ENCODE data around the gene TSPAN1. TPM values are rescaled to one million over a fixed set of nuclear protein-coding genes. Genes with fewer than 3 reads are reported as not detected.

The TSPAN1 gene
- polyA plus RNA-seq, 1 of the 3 experiments (the other 2 are of a cell fraction) = 12.2 TPM

GRCh38 chr1:46134660-46135331, 40.1 kb upstream of the TSPAN1 start:
- Histone ChIP-seq H3K9me3 (no peaks in the 10 kb centered on the region), H3K79me2 (ENCODE audit: insufficient read depth) (peaks cover 16% of the 10 kb centered on the region), H3K27ac (ENCODE audit: low read depth in 2 of 2, low read length in 1 of 2) (peak overlapping the region in 1 of 2 experiments; percentile 39; a peak in 2 of 4 replicates), H4K20me1 (ENCODE audit: insufficient read depth) (no peaks in the 10 kb centered on the region), H3K9ac (no peak overlapping the region), H3K4me3 (ENCODE audit: low read depth in 2 of 2, low read length in 1 of 2) (no peak overlapping the region), H2AFZ (ENCODE audit: low read depth) (no peak overlapping the region), H3K4me1 (ENCODE audit: control insufficient read depth in 1 of 2, insufficient read depth in 2 of 2, low read depth in 1 of 2, low read length in 1 of 2) (peaks cover 15 to 22% of the 10 kb centered on the region in 2 experiments; a peak in 2 of 4 replicates), H3K4me2 (no peak overlapping the region), H3K36me3 (replicated peaks in 1 of 2; ENCODE audit: control insufficient read depth in 1 of 2, insufficient read depth in 2 of 2, low read length in 1 of 2) (no peaks in the 10 kb centered on the region), H3F3A (replicated peaks; ENCODE audit: insufficient read depth) (peaks cover 16% of the 10 kb centered on the region), H3K9me2 (no peaks in the 10 kb centered on the region), H3K27me3 (ENCODE audit: insufficient read depth) (no peaks in the 10 kb centered on the region)
- ChIA-PET CTCF (interaction anchor here (1.5 to 1.7 kb wide), 2 partner anchors 15 to 44 kb away, joined by 3 read pairs; no protein-coding TSS in a partner anchor), POLR2A (no interaction called here)
- no peak for DNase-seq
- TF ChIP-seq SIN3A (IDR thresholded peaks at IDR 0.05; ENCODE audit: borderline replicate concordance, low read depth, low read length) (no peak), ZBTB33 (IDR thresholded peaks at IDR 0.05; ENCODE audit: borderline replicate concordance, low read depth) (no peak), PBX3 (IDR thresholded peaks at IDR 0.05) (no peak), USF1 (IDR thresholded peaks at IDR 0.05; ENCODE audit: borderline replicate concordance, low read depth) (no peak), ELF1 (IDR thresholded peaks at IDR 0.05) (no peak)
- WGBS (ENCODE audit: low lambda C conversion rate) = 62% methylated on average over 3 of the region's 3 CpGs

- Histone ChIP-seq H3K79me2 (ENCODE audit: insufficient read depth) (no peaks in the 10 kb centered on the region), H3K27ac (ENCODE audit: low read depth in 2 of 2, low read length in 1 of 2) (peak overlapping the region in 1 of 2 experiments; percentile 58; a peak in 2 of 4 replicates), H3K4me2 (no peak overlapping the region), H3F3A (replicated peaks; ENCODE audit: insufficient read depth) (peaks cover 15% of the 10 kb centered on the region), H3K27me3 (ENCODE audit: insufficient read depth) (no peaks in the 10 kb centered on the region), H3K9me3 (no peaks in the 10 kb centered on the region), H3K9ac (no peak overlapping the region), H3K4me3 (ENCODE audit: low read depth in 2 of 2, low read length in 1 of 2) (no peak overlapping the region), H3K9me2 (no peaks in the 10 kb centered on the region), H2AFZ (ENCODE audit: low read depth) (no peak overlapping the region), H4K20me1 (ENCODE audit: insufficient read depth) (no peaks in the 10 kb centered on the region), H3K4me1 (ENCODE audit: control insufficient read depth in 1 of 2, insufficient read depth in 2 of 2, low read depth in 1 of 2, low read length in 1 of 2) (peaks cover 15 to 22% of the 10 kb centered on the region in 2 experiments; a peak in 2 of 4 replicates), H3K36me3 (replicated peaks in 1 of 2; ENCODE audit: control insufficient read depth in 1 of 2, insufficient read depth in 2 of 2, low read length in 1 of 2) (no peaks in the 10 kb centered on the region)
- CTCF ChIA-PET = interaction anchor here (1.2 to 1.4 kb wide), 2 partner anchors 11 to 101 kb away, joined by 3 read pairs; no protein-coding TSS in a partner anchor
- peak; percentile 28 for DNase-seq
- POLR2A ChIA-PET = no interaction called here
- TF ChIP-seq ELF1 (IDR thresholded peaks at IDR 0.05) (no peak), GATA2 (CRISPR knock-in tag; IDR thresholded peaks at IDR 0.05) (no peak), USF1 (IDR thresholded peaks at IDR 0.05; ENCODE audit: borderline replicate concordance, low read depth) (no peak), EP300 (IDR thresholded peaks at IDR 0.05; ENCODE audit: borderline replicate concordance in 1 of 2, low read depth in 1 of 2, low read length in 1 of 2) (no peak), CHD2 (IDR thresholded peaks at IDR 0.05; ENCODE audit: low read length, partially characterized antibody) (no peak), TEAD4 (IDR thresholded peaks at IDR 0.05; ENCODE audit: borderline replicate concordance, insufficient read depth) (no peak), RCOR1 (IDR thresholded peaks at IDR 0.05; ENCODE audit: low read length) (no peak), YY1 (IDR thresholded peaks at IDR 0.05; ENCODE audit: low read depth) (no peak), MEF2A (IDR thresholded peaks at IDR 0.05; ENCODE audit: borderline replicate concordance, low read depth) (no peak), FOXM1 (IDR thresholded peaks at IDR 0.05; ENCODE audit: low read depth) (no peak), RAD21 (IDR thresholded peaks at IDR 0.05; ENCODE audit: low read length) (no peak), PBX3 (IDR thresholded peaks at IDR 0.05) (no peak)
Observed at GRCh38 chr1:46136711-46137110, 38.2 kb upstream of the TSPAN1 start.
